ENCODE data around the gene LRRC9. TPM values are rescaled to one million over a fixed set of nuclear protein-coding genes. Genes with fewer than 3 reads are reported as not detected.
"Not testable (repeated sequence)": the region's sequence is repeated elsewhere in the genome, so short reads cannot be mapped to it uniquely, and the experiment has no call there.

The LRRC9 gene
- total RNA-seq, 4 donors from 2014 or later, result not detected

- 70% methylated on average over 2 of the region's 2 CpGs for WGBS, 2 donors
- DNase-seq (ENCODE audit: low spot score in 2 of 2), result no peak
Observed at GRCh38 chr14:60021619-60022018, 101.7 kb downstream of the LRRC9 start.

GRCh38 chr14:60025571-60025970, 105.6 kb downstream of the LRRC9 start:
- Histone ChIP-seq H3K4me1 (no peaks in the 10 kb centered on the region), H3K36me3 (no peaks in the 10 kb centered on the region), H3K27ac (no peak overlapping the region), H3K27me3 (no peaks in the 10 kb centered on the region), H3K4me3 (no peak overlapping the region), H3K9me3 (no peaks in the 10 kb centered on the region)
- DNase-seq (ENCODE audit: low spot score in 2 of 2), result no peak
- TF ChIP-seq EP300 (IDR thresholded peaks at IDR 0.05) (no peak), CTCF (IDR thresholded peaks at IDR 0.05) (no peak), POLR2A (IDR thresholded peaks at IDR 0.05) (no peak)

More at GRCh38 chr14:60021619-60022018, 101.7 kb downstream of the LRRC9 start:
- Histone ChIP-seq H3K27ac (no peak overlapping the region), H3K4me3 (no peak overlapping the region), H3K4me1 (no peaks in the 10 kb centered on the region), H3K36me3 (no peaks in the 10 kb centered on the region), H3K9me3 (no peaks in the 10 kb centered on the region), H3K27me3 (no peaks in the 10 kb centered on the region)
- TF ChIP-seq POLR2A (IDR thresholded peaks at IDR 0.05) (no peak), CTCF (IDR thresholded peaks at IDR 0.05) (no peak), EP300 (IDR thresholded peaks at IDR 0.05) (no peak)

GRCh38 chr14:60035177-60035576, 115.2 kb downstream of the LRRC9 start:
- no peak overlapping the region for H3K27ac ChIP-seq
- WGBS, 2 donors, result 93 to 94% methylated on average over 1 of the region's 1 CpG
- TF ChIP-seq POLR2A (IDR thresholded peaks at IDR 0.05) (no peak), EP300 (IDR thresholded peaks at IDR 0.05) (no peak), CTCF (IDR thresholded peaks at IDR 0.05) (no peak)
- no peak for DNase-seq (ENCODE audit: low spot score in 2 of 2)
- no peaks in the 10 kb centered on the region for H3K27me3 ChIP-seq
- peaks cover 0 to 18% (median 0%) of the 10 kb centered on the region in 4 donors for H3K9me3 ChIP-seq
- H3K4me1 ChIP-seq, result no peaks in the 10 kb centered on the region
- no peak overlapping the region for H3K4me3 ChIP-seq
- H3K36me3 ChIP-seq, result no peaks in the 10 kb centered on the region

GRCh38 chr14:60047976-60048375, 128.0 kb downstream of the LRRC9 start:
- 60 to 69% methylated on average over 1 of the region's 1 CpG for WGBS, 2 donors

GRCh38 chr14:60051721-60052221, 131.8 kb downstream of the LRRC9 start:
- Histone ChIP-seq H3K4me3 (no peak overlapping the region), H3K4me1 (peaks cover 0 to 8% (median 0%) of the 10 kb centered on the region in 4 donors), H3K27ac (no peak overlapping the region), H3K9me3 (peaks cover 0 to 20% (median 0%) of the 10 kb centered on the region in 4 donors), H3K27me3 (no peaks in the 10 kb centered on the region), H3K36me3 (no peaks in the 10 kb centered on the region)
- DNase-seq (ENCODE audit: low spot score in 2 of 2), result no peak
- TF ChIP-seq CTCF (IDR thresholded peaks at IDR 0.05), result no peak
- no peak for TF ChIP-seq EP300 (IDR thresholded peaks at IDR 0.05)
- TF ChIP-seq POLR2A (IDR thresholded peaks at IDR 0.05), result no peak
- WGBS, 2 donors, result 28 to 48% methylated on average over 3 of the region's 3 CpGs

More at GRCh38 chr14:60047976-60048375, 128.0 kb downstream of the LRRC9 start:
- not testable (repeated sequence) for DNase-seq (ENCODE audit: low spot score in 2 of 2); H3K27me3 ChIP-seq; H3K4me3 ChIP-seq; H3K27ac ChIP-seq; H3K36me3 ChIP-seq; H3K4me1 ChIP-seq
- H3K9me3 ChIP-seq, result peaks cover 0 to 54% (median 6%) of the 10 kb centered on the region in 4 donors

- Histone ChIP-seq H3K36me3 (no peaks in the 10 kb centered on the region), H3K9me3 (peaks cover 0 to 3% (median 0%) of the 10 kb centered on the region in 4 donors), H3K27ac (no peak overlapping the region), H3K27me3 (no peaks in the 10 kb centered on the region), H3K4me1 (no peaks in the 10 kb centered on the region), H3K4me3 (no peak overlapping the region)
- no peak for TF ChIP-seq EP300 (IDR thresholded peaks at IDR 0.05)
- no peak for TF ChIP-seq POLR2A (IDR thresholded peaks at IDR 0.05)
- no peak for TF ChIP-seq CTCF (IDR thresholded peaks at IDR 0.05)
- DNase-seq (ENCODE audit: low spot score in 2 of 2), result no peak
- whole genome bisulfite sequencing, 2 donors, result 88 to 96% methylated on average over 1 of the region's 1 CpG
Observed at GRCh38 chr14:60058087-60058486, 138.1 kb downstream of the LRRC9 start.
